GM18909 (cell line): ENCODE measurements around the gene RERE.
"Not testable (repeated sequence)": the region's sequence is repeated elsewhere in the genome, so short reads cannot be mapped to it uniquely, and the experiment has no call there.

Experiments
- ATAC-seq: cut with Tn5 transposase; IDR thresholded peaks from one replicate; pipeline ENCODE4 v1.9.1; 2021; ENCODE audit warnings: mild to moderate bottlenecking; ENCODE audit not compliant: unreplicated experiment, poor library complexity

Gene RERE

GRCh38 chr1:8726801-8727186, 90.6 kb downstream of the RERE start:
- ATAC-seq: not testable (repeated sequence)

DNA sequence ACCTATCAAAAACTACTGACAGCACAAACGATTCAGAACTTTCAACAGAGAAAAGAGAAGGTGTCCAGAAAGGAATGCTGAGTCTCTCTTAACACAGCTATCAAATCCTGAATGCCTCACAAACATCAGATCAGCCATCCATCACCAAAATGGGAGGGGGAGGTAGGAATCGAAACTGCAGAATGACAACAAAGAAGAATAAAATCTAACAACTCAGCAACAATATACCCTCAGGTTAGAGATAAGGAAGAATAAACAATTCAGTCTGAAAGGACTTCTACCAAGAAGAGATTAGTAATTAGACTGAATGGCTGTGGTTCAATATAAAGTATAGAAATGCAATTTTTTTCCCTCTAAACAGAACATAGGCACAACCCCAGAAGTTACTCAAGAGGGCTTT, 94.4 kb downstream of the RERE start:
- no peak for ATAC-seq

DNA sequence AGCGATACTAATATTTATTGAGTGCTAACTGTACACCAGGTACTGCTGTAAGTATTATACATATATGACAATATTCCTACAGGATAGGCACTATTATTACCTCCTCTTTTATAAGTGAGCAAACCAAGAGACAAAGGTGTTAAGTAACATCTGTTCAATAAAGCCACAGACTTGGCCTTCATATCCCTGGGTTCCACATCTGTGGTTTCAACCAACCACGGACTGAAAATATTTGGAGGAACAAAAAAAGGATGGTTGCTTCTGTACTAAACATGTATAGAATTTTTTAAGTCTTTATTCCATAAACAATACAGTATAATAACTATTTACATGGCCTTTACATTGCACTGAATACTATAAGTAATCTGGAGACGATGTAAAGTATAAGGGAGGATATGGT, 95.1 kb downstream of the RERE start:
- no peak for ATAC-seq

- no peak for ATAC-seq
Measured at GRCh38 chr1:8721679-8722324, 95.6 kb downstream of the RERE start.

- no peak for ATAC-seq
Measured at GRCh38 chr1:8720347-8720746, 97.1 kb downstream of the RERE start.

- ATAC-seq: no peak
Measured at GRCh38 chr1:8718850-8719361, 98.5 kb downstream of the RERE start.

- ATAC-seq: no peak
Measured at GRCh38 chr1:8717148-8717547, 100.3 kb downstream of the RERE start.

- ATAC-seq: no peak
Measured at GRCh38 chr1:8716238-8716637, 101.2 kb downstream of the RERE start.

- ATAC-seq: no peak
Measured at GRCh38 chr1:8714173-8714572, 103.3 kb downstream of the RERE start.

GRCh38 chr1:8712413-8713231, 104.8 kb downstream of the RERE start:
- ATAC-seq: no peak

DNA sequence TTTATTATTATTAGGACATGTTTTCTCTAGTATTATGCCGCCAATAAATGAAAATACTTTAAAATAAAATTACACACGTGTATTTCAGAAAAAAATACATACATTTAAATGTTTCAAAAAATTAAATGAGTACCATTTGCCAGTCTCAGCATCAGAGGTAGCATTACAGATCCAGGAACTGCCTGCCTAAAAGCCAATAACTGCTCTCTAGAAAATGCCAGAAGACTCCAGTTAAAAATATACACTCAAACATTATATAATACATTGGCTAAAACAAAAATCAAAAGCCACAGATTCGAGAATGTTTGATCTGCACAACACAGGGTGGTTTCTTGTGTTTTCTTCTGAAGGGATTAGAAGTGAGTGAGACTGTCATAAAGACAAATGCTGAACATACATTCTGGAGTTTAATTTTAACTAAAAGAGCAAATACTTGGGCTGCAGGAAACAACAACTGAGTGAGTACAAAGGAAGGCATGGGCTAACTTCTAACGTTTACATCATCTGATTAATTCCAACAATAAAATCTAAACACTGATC, 105.5 kb downstream of the RERE start:
- no peak for ATAC-seq

- ATAC-seq: no peak
Measured at GRCh38 chr1:8711151-8711550, 106.3 kb downstream of the RERE start.

DNA sequence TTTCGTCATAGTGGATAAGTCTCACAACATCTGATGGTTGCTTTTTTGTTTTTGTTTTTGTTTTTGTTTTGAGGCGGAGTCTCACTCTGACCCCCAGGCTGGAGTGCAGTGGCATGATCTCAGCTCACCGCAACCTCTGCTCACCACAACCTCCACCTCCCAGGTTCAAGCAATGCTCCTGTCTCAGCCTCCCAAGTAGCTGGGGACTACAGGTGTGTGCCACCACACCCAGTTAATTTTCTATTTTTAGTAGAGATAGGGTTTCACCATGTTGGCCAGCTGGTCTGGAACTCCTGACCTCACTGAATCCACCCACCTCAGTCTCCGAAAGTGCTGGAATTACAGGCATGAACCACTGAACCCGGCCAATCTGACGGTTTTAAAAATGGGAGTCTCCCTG, 109.2 kb downstream of the RERE start:
- ATAC-seq: no peak

GRCh38 chr1:8706995-8707396, 110.4 kb downstream of the RERE start:
- no peak for ATAC-seq

- no peak for ATAC-seq
Measured at GRCh38 chr1:8706291-8706690, 111.1 kb downstream of the RERE start.

DNA sequence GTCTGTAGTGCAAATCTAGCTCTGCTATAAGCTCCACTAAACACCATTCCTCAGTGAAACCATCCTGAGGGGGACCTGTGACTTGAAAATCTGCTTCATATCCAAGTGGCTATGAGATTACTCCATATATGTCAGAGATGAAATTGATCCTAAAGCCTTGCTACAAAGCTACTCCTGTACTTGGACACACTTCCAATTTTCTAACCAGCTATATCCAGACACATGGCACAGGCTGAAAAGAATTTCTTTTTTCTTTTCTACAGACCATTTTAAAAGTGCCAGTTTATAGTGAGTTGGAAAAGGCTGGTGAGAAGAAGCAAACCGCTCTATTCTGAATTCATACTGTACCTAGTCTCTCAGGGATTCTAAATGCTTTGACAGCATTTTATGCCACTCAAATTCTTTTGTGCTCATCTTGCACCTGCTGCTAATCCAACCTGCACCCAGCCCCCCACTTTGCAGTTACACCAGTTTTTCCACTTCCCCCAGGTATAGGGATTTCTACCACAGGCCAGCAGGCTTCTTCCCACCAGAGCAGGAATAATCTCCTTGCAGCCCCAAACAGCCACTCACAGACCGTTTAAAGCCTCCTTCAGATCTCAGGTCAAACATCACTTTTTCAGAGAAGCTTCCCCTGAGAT, 112.5 kb downstream of the RERE start:
- no peak for ATAC-seq

DNA sequence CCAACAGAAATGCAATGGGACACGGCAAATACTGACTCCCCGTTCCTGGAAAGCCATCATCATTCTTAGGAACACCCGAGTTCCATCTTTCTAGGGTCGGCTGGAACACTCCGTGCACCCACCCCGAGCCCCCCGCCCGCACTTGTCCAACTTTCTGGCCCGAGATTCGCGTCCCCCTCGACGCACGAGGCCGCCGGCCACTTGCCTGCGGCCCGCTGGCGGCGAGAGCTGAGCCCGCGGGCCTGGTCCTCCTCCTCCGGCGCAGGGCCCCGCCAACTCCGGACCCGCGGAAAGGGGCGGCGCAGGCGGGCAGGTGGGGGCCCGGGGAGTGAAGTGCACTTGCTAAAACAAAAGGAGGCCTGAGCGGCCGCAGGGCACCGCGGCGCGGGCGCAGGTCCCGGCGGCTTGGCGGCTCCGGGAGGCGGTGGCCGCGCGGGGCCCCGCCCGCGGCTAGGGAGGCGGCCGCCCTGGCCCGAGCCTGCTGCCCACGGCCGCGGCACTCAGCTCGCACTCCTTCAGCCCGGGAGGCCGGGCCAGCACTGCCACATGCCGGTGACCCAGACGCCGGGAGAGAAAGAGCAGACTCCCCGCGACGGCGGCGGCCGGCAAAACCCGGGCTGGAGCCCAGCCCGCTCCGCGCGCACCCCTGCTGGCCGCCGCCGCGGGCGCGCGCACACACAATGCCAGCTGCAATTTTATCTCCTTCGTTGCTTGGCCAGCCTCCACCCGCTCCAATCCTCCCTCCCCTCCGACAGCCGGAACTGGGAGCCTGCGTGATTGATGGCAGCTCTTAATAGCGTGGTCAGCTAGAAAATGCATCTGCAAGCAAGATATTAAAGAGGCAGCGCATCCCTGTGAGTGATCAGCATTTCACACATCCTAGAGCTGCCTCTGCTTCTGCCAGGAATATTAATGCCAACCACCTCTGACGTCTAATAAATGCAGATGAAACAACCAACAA, 114.3 kb downstream of the RERE start:
- peak; percentile 66 for ATAC-seq

- no peak for ATAC-seq
Measured at GRCh38 chr1:8702472-8702849, 115.0 kb downstream of the RERE start.

GRCh38 chr1:8701794-8702471, 115.5 kb downstream of the RERE start:
- ATAC-seq: no peak
